Measurements from ENCODE around the gene TRNT1.

DNA sequence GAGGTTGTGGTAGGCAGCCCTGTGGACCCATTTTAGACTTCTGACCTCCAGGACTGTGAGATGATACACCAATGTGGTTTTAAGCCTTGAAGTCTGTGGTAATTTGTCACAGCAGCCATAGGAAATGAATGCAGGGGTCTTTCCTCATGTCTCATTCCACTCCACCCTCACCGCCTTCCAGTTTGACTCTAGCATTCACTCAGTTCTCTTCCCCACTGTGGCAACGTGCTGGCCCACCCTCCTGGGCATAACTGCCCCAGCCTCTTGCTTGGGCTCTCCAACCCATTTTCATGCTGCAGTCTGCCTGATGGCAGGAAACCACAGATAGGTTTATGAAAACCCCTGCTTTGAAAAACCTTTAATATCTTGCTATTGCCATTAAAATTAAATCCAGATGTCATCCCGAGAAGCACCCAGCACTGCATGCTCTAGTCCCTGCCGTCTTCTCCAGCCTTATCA lies 7.3 kb upstream of the TRNT1 start:
- TF ChIP-seq KDM5A (IDR thresholded peaks at IDR 0.05; ENCODE audit: low read length) (no peak), POLR2A (IDR thresholded peaks at IDR 0.05; ENCODE audit: control extremely low read depth in 1 of 2, low read depth in 2 of 2, low read length in 2 of 2) (no peak), SIN3A (conservative IDR thresholded peaks at IDR 0.05 in 1 of 2, IDR thresholded peaks at IDR 0.05 in 1 of 2; ENCODE audit: low read depth in 1 of 2, low read length in 2 of 2) (no peak), NRF1 (IDR thresholded peaks at IDR 0.05; ENCODE audit: low read depth, low read length) (no peak), POLR2AphosphoS5 (IDR thresholded peaks at IDR 0.05; ENCODE audit: low read depth, low read length) (no peak), RAD21 (IDR thresholded peaks at IDR 0.05 in 1 of 2, conservative IDR thresholded peaks at IDR 0.05 in 1 of 2; ENCODE audit: low read depth in 2 of 2, low read length in 2 of 2) (no peak), RXRA (IDR thresholded peaks at IDR 0.05; ENCODE audit: insufficient read depth, low read depth, low read length) (no peak), MAFK (IDR thresholded peaks at IDR 0.05; ENCODE audit: low read depth, low read length) (no peak)
- TF ChIP-seq, protein P1, sequence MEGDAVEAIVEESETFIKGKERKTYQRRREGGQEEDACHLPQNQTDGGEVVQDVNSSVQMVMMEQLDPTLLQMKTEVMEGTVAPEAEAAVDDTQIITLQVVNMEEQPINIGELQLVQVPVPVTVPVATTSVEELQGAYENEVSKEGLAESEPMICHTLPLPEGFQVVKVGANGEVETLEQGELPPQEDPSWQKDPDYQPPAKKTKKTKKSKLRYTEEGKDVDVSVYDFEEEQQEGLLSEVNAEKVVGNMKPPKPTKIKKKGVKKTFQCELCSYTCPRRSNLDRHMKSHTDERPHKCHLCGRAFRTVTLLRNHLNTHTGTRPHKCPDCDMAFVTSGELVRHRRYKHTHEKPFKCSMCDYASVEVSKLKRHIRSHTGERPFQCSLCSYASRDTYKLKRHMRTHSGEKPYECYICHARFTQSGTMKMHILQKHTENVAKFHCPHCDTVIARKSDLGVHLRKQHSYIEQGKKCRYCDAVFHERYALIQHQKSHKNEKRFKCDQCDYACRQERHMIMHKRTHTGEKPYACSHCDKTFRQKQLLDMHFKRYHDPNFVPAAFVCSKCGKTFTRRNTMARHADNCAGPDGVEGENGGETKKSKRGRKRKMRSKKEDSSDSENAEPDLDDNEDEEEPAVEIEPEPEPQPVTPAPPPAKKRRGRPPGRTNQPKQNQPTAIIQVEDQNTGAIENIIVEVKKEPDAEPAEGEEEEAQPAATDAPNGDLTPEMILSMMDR (IDR thresholded peaks at IDR 0.05; ENCODE audit: control extremely low read depth in 1 of 3, insufficient read depth in 1 of 3, low read depth in 1 of 3, low read length in 3 of 3), result no peak
- TF ChIP-seq, protein P2, sequence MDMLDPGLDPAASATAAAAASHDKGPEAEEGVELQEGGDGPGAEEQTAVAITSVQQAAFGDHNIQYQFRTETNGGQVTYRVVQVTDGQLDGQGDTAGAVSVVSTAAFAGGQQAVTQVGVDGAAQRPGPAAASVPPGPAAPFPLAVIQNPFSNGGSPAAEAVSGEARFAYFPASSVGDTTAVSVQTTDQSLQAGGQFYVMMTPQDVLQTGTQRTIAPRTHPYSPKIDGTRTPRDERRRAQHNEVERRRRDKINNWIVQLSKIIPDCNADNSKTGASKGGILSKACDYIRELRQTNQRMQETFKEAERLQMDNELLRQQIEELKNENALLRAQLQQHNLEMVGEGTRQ (IDR thresholded peaks at IDR 0.05; ENCODE audit: low read length), result no peak
- TF ChIP-seq, protein P3, sequence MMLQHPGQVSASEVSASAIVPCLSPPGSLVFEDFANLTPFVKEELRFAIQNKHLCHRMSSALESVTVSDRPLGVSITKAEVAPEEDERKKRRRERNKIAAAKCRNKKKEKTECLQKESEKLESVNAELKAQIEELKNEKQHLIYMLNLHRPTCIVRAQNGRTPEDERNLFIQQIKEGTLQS (IDR thresholded peaks at IDR 0.05; ENCODE audit: insufficient read depth, low read depth, low read length), result no peak
